Activated CD4-positive, alpha-beta T cell treated with anti-CD3 and anti-CD28 coated beads, Interleukin-2, amount 10 ng/mL, durations not matched to agents 24 days and 14 days (primary cell): ENCODE measurements around the gene CA9. TPM values are rescaled to one million over a fixed set of nuclear protein-coding genes. Genes with fewer than 3 reads are reported as not detected.

Experiments used
- DNase-seq: peaks from one replicate; pipeline ENCODE4 v3.0.0; 2022
- H3K27ac Mint-ChIP-seq: one replicate; pipeline ENCODE4 v1.8.0; 2022; ENCODE audit warnings: mild to moderate bottlenecking, mixed read lengths
- H3K27me3 Mint-ChIP-seq: one replicate; pipeline ENCODE4 v1.8.0; 2022; ENCODE audit warnings: mixed read lengths
- H3K36me3 Mint-ChIP-seq: one replicate; pipeline ENCODE4 v1.8.0; 2022; ENCODE audit warnings: low read depth, mild to moderate bottlenecking, mixed read lengths
- H3K4me1 Mint-ChIP-seq: one replicate; pipeline ENCODE4 v1.8.0; 2021; ENCODE audit warnings: mixed read lengths
- H3K4me3 Mint-ChIP-seq: one replicate; pipeline ENCODE4 v1.8.0; 2022; ENCODE audit warnings: mild to moderate bottlenecking, moderate library complexity, mixed read lengths
- H3K9me3 Mint-ChIP-seq: one replicate; pipeline ENCODE4 v1.8.0; 2021; ENCODE audit warnings: mixed read lengths
- intact Hi-C: fragments of 100-400 bp; cut with micrococcal nuclease; formaldehyde crosslinking; loops from one replicate; pipeline ENCODE4 v1.15.1; 2023
- total RNA-seq: library from RNA; stranded (reverse); gene quantifications from 2 replicates; pipeline ENCODE4 v1.2.3, GENCODE V29; 2022

CA9 gene
- total RNA-seq, 1 donor from 2014 or later = 0.82 TPM

GRCh38 chr9:35700031-35700430 lies 26.3 kb downstream of the CA9 start:
- H3K9me3 Mint-ChIP-seq = no peaks in the 10 kb centered on the region
- H3K36me3 Mint-ChIP-seq = peaks cover 45% of the 10 kb centered on the region
- intact Hi-C loops = no loop called here
- H3K27me3 Mint-ChIP-seq = no peaks in the 10 kb centered on the region
- no peak for DNase-seq
- H3K27ac Mint-ChIP-seq = no peak overlapping the region
- H3K4me1 Mint-ChIP-seq = peaks cover 2% of the 10 kb centered on the region
- no peak overlapping the region for H3K4me3 Mint-ChIP-seq

- DNase-seq = no peak
- Mint-ChIP-seq H3K27ac (no peak overlapping the region), H3K27me3 (no peaks in the 10 kb centered on the region), H3K4me3 (no peak overlapping the region), H3K4me1 (peaks cover 2% of the 10 kb centered on the region), H3K9me3 (no peaks in the 10 kb centered on the region), H3K36me3 (peaks cover 50% of the 10 kb centered on the region)
- intact Hi-C loops = no loop called here
These were observed 27.2 kb downstream of the CA9 start for GRCh38 chr9:35700942-35701341.

- Mint-ChIP-seq H3K4me1 (no peaks in the 10 kb centered on the region), H3K4me3 (no peak overlapping the region), H3K9me3 (no peaks in the 10 kb centered on the region), H3K27ac (no peak overlapping the region), H3K36me3 (peaks cover 53% of the 10 kb centered on the region), H3K27me3 (no peaks in the 10 kb centered on the region)
- no peak for DNase-seq
- intact Hi-C loops = no loop called here
These were observed 29.0 kb downstream of the CA9 start for GRCh38 chr9:35702696-35703095.

GRCh38 chr9:35703906-35704672 lies 30.4 kb downstream of the CA9 start:
- no peaks in the 10 kb centered on the region for H3K27me3 Mint-ChIP-seq
- no peaks in the 10 kb centered on the region for H3K4me1 Mint-ChIP-seq
- intact Hi-C loops = no loop called here
- H3K36me3 Mint-ChIP-seq = peaks cover 58% of the 10 kb centered on the region
- DNase-seq = no peak
- no peak overlapping the region for H3K4me3 Mint-ChIP-seq
- no peak overlapping the region for H3K27ac Mint-ChIP-seq
- no peaks in the 10 kb centered on the region for H3K9me3 Mint-ChIP-seq

DNA sequence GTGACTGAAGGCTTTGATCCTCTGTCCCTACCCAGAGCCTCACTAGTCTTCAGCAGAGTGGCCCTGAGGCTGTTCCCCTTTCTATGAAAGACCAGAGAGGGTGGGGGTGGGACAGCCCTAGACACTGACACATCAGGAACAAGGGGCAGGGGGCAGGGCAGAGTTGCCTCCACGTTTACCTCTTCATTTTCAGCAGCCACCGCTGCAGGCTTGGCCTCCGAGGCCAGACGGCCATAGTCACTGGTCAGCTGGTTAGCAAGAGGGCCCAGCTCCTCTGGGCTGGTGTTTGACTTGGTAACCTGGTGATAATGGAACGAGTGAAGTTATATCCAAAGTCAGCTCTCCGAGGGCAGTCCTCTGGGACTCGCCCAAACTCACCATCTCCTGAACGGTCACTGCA lies 31.6 kb downstream of the CA9 start:
- intact Hi-C loops = no loop called here
- peaks cover 64% of the 10 kb centered on the region for H3K36me3 Mint-ChIP-seq
- H3K27me3 Mint-ChIP-seq = no peaks in the 10 kb centered on the region
- H3K27ac Mint-ChIP-seq = no peak overlapping the region
- H3K4me1 Mint-ChIP-seq = no peaks in the 10 kb centered on the region
- no peak overlapping the region for H3K4me3 Mint-ChIP-seq
- H3K9me3 Mint-ChIP-seq = no peaks in the 10 kb centered on the region
- no peak for DNase-seq

DNA sequence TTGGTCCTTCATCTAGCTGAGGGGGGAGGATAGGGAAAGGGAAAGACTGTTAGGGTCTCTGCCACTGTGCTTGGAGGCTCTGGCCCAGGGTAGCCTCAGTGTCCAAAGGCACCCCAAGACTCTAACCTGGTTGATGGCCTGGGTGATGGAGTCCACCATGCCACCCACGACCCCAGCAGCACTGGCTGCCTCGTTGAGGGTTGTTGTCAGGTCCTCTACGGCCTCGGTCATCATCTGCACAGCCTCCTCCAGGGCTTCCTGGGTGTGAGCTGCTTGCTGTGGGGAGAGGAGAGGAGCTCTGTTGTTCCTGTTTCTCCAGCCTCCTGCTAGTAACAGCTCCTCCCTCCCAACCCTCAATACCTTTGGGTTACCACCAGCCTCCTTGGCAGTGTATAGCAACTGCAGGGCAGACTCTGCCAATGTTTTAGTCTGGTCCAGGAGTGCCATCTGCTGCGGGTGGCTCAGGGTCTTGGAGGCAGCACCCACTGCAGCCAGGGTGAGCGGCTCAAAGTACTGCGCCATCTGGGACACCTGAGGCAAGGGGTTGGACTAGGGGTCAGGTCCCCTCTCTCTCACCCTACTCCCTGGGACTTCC lies 32.2 kb downstream of the CA9 start:
- Mint-ChIP-seq H3K36me3 (peaks cover 69% of the 10 kb centered on the region), H3K4me1 (no peaks in the 10 kb centered on the region), H3K27ac (no peak overlapping the region), H3K27me3 (no peaks in the 10 kb centered on the region), H3K4me3 (no peak overlapping the region), H3K9me3 (no peaks in the 10 kb centered on the region)
- intact Hi-C loops = no loop called here
- DNase-seq = no peak

- intact Hi-C loops = no loop called here
- Mint-ChIP-seq H3K9me3 (no peaks in the 10 kb centered on the region), H3K4me1 (peaks cover 1% of the 10 kb centered on the region), H3K27ac (no peak overlapping the region), H3K27me3 (no peaks in the 10 kb centered on the region), H3K36me3 (peaks cover 79% of the 10 kb centered on the region), H3K4me3 (no peak overlapping the region)
- DNase-seq = no peak
These were observed 33.2 kb downstream of the CA9 start for GRCh38 chr9:35706951-35707350.

GRCh38 chr9:35708146-35708545 lies 34.4 kb downstream of the CA9 start:
- H3K27me3 Mint-ChIP-seq = no peaks in the 10 kb centered on the region

DNA sequence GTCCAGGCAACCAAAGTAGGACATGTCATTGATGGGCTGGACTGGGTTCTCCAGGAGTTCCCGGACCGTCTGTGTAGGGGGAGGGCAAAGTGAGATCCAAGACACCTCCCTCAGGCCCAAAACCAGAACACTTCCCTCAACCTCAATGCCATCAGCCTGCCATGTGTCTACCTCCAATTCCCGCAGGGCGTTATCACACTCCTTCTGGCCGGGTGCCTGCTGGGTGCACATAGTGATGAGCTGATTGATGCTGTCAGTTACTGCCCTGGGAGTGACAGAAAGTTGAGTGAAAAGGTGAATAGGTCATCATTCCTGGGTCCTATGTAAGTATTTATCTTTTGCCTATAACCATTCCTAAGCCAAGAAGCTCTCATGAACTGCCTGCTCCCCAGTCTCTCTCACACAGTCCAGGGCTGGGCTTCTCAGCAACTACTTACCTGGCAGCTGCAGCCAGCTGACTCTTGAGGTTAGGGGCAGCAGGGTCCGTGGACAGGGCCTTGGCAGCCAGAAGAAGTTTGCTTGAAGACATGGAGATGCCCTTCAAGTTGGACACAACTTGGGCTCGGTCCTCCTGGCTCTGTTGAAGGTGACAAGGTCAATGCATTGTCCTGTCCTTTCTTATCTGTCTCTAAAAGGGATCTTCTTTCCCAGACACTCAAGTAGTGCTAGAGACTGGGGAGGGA lies 37.2 kb downstream of the CA9 start:
- peaks cover 4% of the 10 kb centered on the region for H3K4me1 Mint-ChIP-seq
- no peaks in the 10 kb centered on the region for H3K27me3 Mint-ChIP-seq
- H3K36me3 Mint-ChIP-seq = peaks cover 87% of the 10 kb centered on the region
- no peak overlapping the region for H3K4me3 Mint-ChIP-seq
- intact Hi-C loops = no loop called here
- no peak overlapping the region for H3K27ac Mint-ChIP-seq
- H3K9me3 Mint-ChIP-seq = no peaks in the 10 kb centered on the region
- DNase-seq = no peak

More at GRCh38 chr9:35708146-35708545, 34.4 kb downstream of the CA9 start:
- intact Hi-C loops = no loop called here
- H3K4me1 Mint-ChIP-seq = peaks cover 4% of the 10 kb centered on the region
- no peaks in the 10 kb centered on the region for H3K9me3 Mint-ChIP-seq
- DNase-seq = no peak
- no peak overlapping the region for H3K4me3 Mint-ChIP-seq
- H3K27ac Mint-ChIP-seq = no peak overlapping the region
- peaks cover 82% of the 10 kb centered on the region for H3K36me3 Mint-ChIP-seq

GRCh38 chr9:35711501-35712428 lies 38.0 kb downstream of the CA9 start:
- DNase-seq = no peak
- Mint-ChIP-seq H3K4me3 (no peak overlapping the region), H3K9me3 (no peaks in the 10 kb centered on the region), H3K27me3 (no peaks in the 10 kb centered on the region), H3K27ac (peak overlapping the region; percentile 23), H3K36me3 (peaks cover 86% of the 10 kb centered on the region), H3K4me1 (peaks cover 4% of the 10 kb centered on the region)
- intact Hi-C loops = no loop called here

- no peak overlapping the region for H3K27ac Mint-ChIP-seq
These were observed 39.2 kb downstream of the CA9 start for GRCh38 chr9:35712762-35713400.

GRCh38 chr9:35713578-35713977 lies 39.9 kb downstream of the CA9 start:
- H3K36me3 Mint-ChIP-seq = peaks cover 83% of the 10 kb centered on the region
- no peaks in the 10 kb centered on the region for H3K9me3 Mint-ChIP-seq
- no peaks in the 10 kb centered on the region for H3K27me3 Mint-ChIP-seq
- no peak overlapping the region for H3K27ac Mint-ChIP-seq
- DNase-seq = no peak
- peaks cover 4% of the 10 kb centered on the region for H3K4me1 Mint-ChIP-seq
- H3K4me3 Mint-ChIP-seq = no peak overlapping the region
- intact Hi-C loops = no loop called here

More at GRCh38 chr9:35712762-35713400, 39.2 kb downstream of the CA9 start:
- intact Hi-C loops = no loop called here
- no peaks in the 10 kb centered on the region for H3K9me3 Mint-ChIP-seq
- H3K4me3 Mint-ChIP-seq = no peak overlapping the region
- H3K4me1 Mint-ChIP-seq = peaks cover 4% of the 10 kb centered on the region
- no peak for DNase-seq
- no peaks in the 10 kb centered on the region for H3K27me3 Mint-ChIP-seq
- H3K36me3 Mint-ChIP-seq = peaks cover 83% of the 10 kb centered on the region

GRCh38 chr9:35714123-35714522 lies 40.4 kb downstream of the CA9 start:
- peaks cover 4% of the 10 kb centered on the region for H3K4me1 Mint-ChIP-seq
- intact Hi-C loops = no loop called here
- peaks cover 80% of the 10 kb centered on the region for H3K36me3 Mint-ChIP-seq
- no peak for DNase-seq
- no peaks in the 10 kb centered on the region for H3K27me3 Mint-ChIP-seq
- no peak overlapping the region for H3K4me3 Mint-ChIP-seq
- H3K9me3 Mint-ChIP-seq = no peaks in the 10 kb centered on the region
- H3K27ac Mint-ChIP-seq = no peak overlapping the region
